Activated T-cell treated with anti-CD3 and anti-CD28 coated beads for 24 hours (primary cell): ENCODE data around the gene SLC22A8.
"Not testable (repeated sequence)": the region's sequence is repeated elsewhere in the genome, so short reads cannot be mapped to it uniquely, and the experiment has no call there.

Source experiments
- DNase-seq: peaks from one replicate; pipeline ENCODE4 v3.0.0-alpha.2; 2020; ENCODE audit warnings: low read depth

Gene SLC22A8

GRCh38 chr11:62988276-62988675 is 27.4 kb downstream of the SLC22A8 start:
- DNase-seq = no peak

GRCh38 chr11:62985041-62985750 is 30.4 kb downstream of the SLC22A8 start:
- DNase-seq = no peak

- DNase-seq = no peak
Observed at GRCh38 chr11:62984451-62984991, 31.1 kb downstream of the SLC22A8 start, which contains the start of gene SLC22A6. Gene SLC22A6, minus strand, starts transcription at chr11:62984967. Its CDS starts 277 bp downstream, at chr11:62984690.

GRCh38 chr11:62983536-62984199 is 32.0 kb downstream of the SLC22A8 start:
- DNase-seq = no peak

GRCh38 chr11:62981743-62982142 is 33.9 kb downstream of the SLC22A8 start:
- no peak for DNase-seq

- DNase-seq = no peak
Observed at GRCh38 chr11:62980133-62980760, 35.4 kb downstream of the SLC22A8 start.

- DNase-seq = no peak
Observed at GRCh38 chr11:62976109-62976508, 39.5 kb downstream of the SLC22A8 start.

- peak; percentile 14 for DNase-seq
Observed at GRCh38 chr11:62974848-62975522, 40.7 kb downstream of the SLC22A8 start.

- no peak for DNase-seq
Observed at GRCh38 chr11:62965574-62965973, 50.1 kb downstream of the SLC22A8 start.

- no peak for DNase-seq
Observed at GRCh38 chr11:62962391-62962790, 53.2 kb downstream of the SLC22A8 start.

- no peak for DNase-seq
Observed at GRCh38 chr11:62961017-62961570, 54.5 kb downstream of the SLC22A8 start.

GRCh38 chr11:62959422-62959980 is 56.1 kb downstream of the SLC22A8 start:
- no peak for DNase-seq

- no peak for DNase-seq
Observed at GRCh38 chr11:62958547-62959421, 56.9 kb downstream of the SLC22A8 start.

GRCh38 chr11:62957147-62957546 is 58.5 kb downstream of the SLC22A8 start:
- DNase-seq = no peak

GRCh38 chr11:62954478-62954877 is 61.2 kb downstream of the SLC22A8 start:
- no peak for DNase-seq

- no peak for DNase-seq
Observed at GRCh38 chr11:62953811-62954210, 61.8 kb downstream of the SLC22A8 start.

GRCh38 chr11:62948765-62949320 is 66.8 kb downstream of the SLC22A8 start:
- DNase-seq = no peak

- DNase-seq = not testable (repeated sequence)
Observed at GRCh38 chr11:62945538-62945937, 70.1 kb downstream of the SLC22A8 start.
